K562 (cell line): Measurements from ENCODE around the gene HIVEP3. TPM values are rescaled to one million over a fixed set of nuclear protein-coding genes. Genes with fewer than 3 reads are reported as not detected.
A peak's percentile ranks its signal among the peaks of the same experiment; 100 is the strongest.

ENCODE experiments used
- BCOR ChIP-seq: fragments of 450-650 bp; IDR thresholded peaks from 2 replicates; pipeline ENCODE4 v1.6.1; 2016
- CBFA2T2 ChIP-seq: fragments of 450-650 bp; conservative IDR thresholded peaks from 2 replicates; pipeline ENCODE4 v1.6.1; 2017; ENCODE audit warnings: mild to moderate bottlenecking
- CBX2 ChIP-seq: fragments of 200-600 bp; sonication (generic); IDR thresholded peaks from one replicate; pipeline ENCODE4 v1.6.1; 2012; ENCODE audit warnings: mild to moderate bottlenecking, low read length, inconsistent platforms; ENCODE audit not compliant: insufficient read depth, poor library complexity, severe bottlenecking
- CREB1 ChIP-seq, 2 experiments: sonication (generic) in 1 of 2; formaldehyde crosslinking in 1 of 2; IDR thresholded peaks; 2 replicates each; pipeline versions ENCODE4 v1.6.1 to v1.8.0; 2012 to 2022; ENCODE audit warnings: inconsistent platforms in 1 of 2, mild to moderate bottlenecking in 1 of 2, missing genetic modification reagents in 1 of 2, moderate library complexity in 1 of 2
- FOS ChIP-seq: IDR thresholded peaks from 3 replicates; pipeline ENCODE4 v1.6.1; 2011; ENCODE audit not compliant: insufficient read length; ENCODE audit errors: extremely low read depth
- HEY1 ChIP-seq: fragments of 250-450 bp; sonication (Bioruptor Pico); IDR thresholded peaks from 2 replicates; pipeline ENCODE4 v1.5.0; 2020; ENCODE audit warnings: mild to moderate bottlenecking, moderate library complexity, borderline replicate concordance
- MBD2 ChIP-seq: sonication (generic); IDR thresholded peaks from 2 replicates; pipeline ENCODE4 v1.6.1; 2016; ENCODE audit warnings: low read depth, borderline replicate concordance
- MEIS2 ChIP-seq: fragments of 450-650 bp; IDR thresholded peaks from 2 replicates; pipeline ENCODE4 v1.6.1; 2014; ENCODE audit warnings: mild to moderate bottlenecking; ENCODE audit not compliant: partially characterized antibody
- PHF20 ChIP-seq: fragments of 450-650 bp; IDR thresholded peaks from 2 replicates; pipeline ENCODE4 v1.6.1; 2018; ENCODE audit not compliant: partially characterized antibody
- POLR2AphosphoS5 ChIP-seq: IDR thresholded peaks from 2 replicates; pipeline ENCODE4 v1.6.1; 2011; ENCODE audit warnings: mild to moderate bottlenecking, low read depth, low read length, moderate library complexity; ENCODE audit not compliant: control insufficient read depth, insufficient read depth
- PRPF4 ChIP-seq: fragments of 200-400 bp; formaldehyde crosslinking; IDR thresholded peaks from one replicate; pipeline ENCODE4 v1.6.1; 2017; ENCODE audit warnings: low read length, low read depth, mild to moderate bottlenecking; ENCODE audit not compliant: insufficient read depth, poor library complexity, severe bottlenecking
- SLC30A9 ChIP-seq: fragments of 250-450 bp; sonication (Bioruptor Pico); IDR thresholded peaks from 2 replicates; pipeline ENCODE4 v1.8.0; 2022; ENCODE audit warnings: mild to moderate bottlenecking, moderate library complexity
- SMARCA5 ChIP-seq: fragments of 450-650 bp; IDR thresholded peaks from 2 replicates; pipeline ENCODE4 v1.6.1; 2016
- TSC22D4 ChIP-seq: fragments of 450-650 bp; IDR thresholded peaks from 2 replicates; pipeline ENCODE4 v1.6.1; 2016; ENCODE audit warnings: missing genetic modification characterization, missing biosample characterization, control low read depth
- ZKSCAN1 ChIP-seq: fragments of 150-350 bp; IDR thresholded peaks from 2 replicates; pipeline ENCODE4 v1.6.1; 2016; ENCODE audit warnings: low read depth, low read length
- ZNF639 ChIP-seq, 2 experiments: fragments of 200-800 bp in 1 of 2; sonication (Bioruptor generic) in 1 of 2; sonication (generic) in 1 of 2; formaldehyde crosslinking in 1 of 2; IDR thresholded peaks in 1 of 2; conservative IDR thresholded peaks in 1 of 2; 2 replicates each; pipeline versions ENCODE4 v1.5.0 to v1.6.1; 2016 to 2020; ENCODE audit warnings: missing compliant biosample characterization in 1 of 2, missing genetic modification characterization in 1 of 2, missing genetic modification reagents in 1 of 2
- polyA plus RNA-seq, 8 experiments: library from polyadenylated mRNA; depleted of rRNA in 4 of 8; stranded (reverse) in 5 of 8; unstranded in 3 of 8; fragments of >200 nt; fragmentation: Nextera tagmentation in 2 of 8; fragmentation: Illumina TruSeq in 1 of 8; extraction: Ambion mirVana in 2 of 8; extraction: Trizol in 1 of 8; gene quantifications; 2 replicates each; pipeline versions ENCODE4 v1.2.1 to v1.2.3, GENCODE V29; 2011 to 2014; ENCODE audit warnings: inconsistent platforms in 1 of 8, missing spikeins in 1 of 8
- total RNA-seq, 7 experiments: library from RNA; depleted of rRNA in 6 of 7; stranded (reverse); fragments of >200 nt in 6 of 7; fragmentation: Illumina TruSeq in 2 of 7; extraction: Trizol in 2 of 7; gene quantifications; 2 replicates each; pipeline versions ENCODE4 v1.2.1 to v1.2.3, GENCODE V29; 2011 to 2021; ENCODE audit warnings: low replicate concordance in 1 of 7
- TF ChIP-seq, protein P1 (sequence below), 2 experiments: fragments of 450-650 bp; IDR thresholded peaks; 2 replicates each; pipeline ENCODE4 v1.6.1; 2018; ENCODE audit warnings: mild to moderate bottlenecking in 2 of 2, low read depth in 1 of 2; ENCODE audit not compliant: partially characterized antibody in 2 of 2
- TF ChIP-seq, protein P2 (sequence below): fragments of 450-650 bp; IDR thresholded peaks from 2 replicates; pipeline ENCODE4 v1.6.1; 2016; ENCODE audit warnings: missing biosample characterization, missing genetic modification characterization
- TF ChIP-seq, protein P3 (sequence below): IDR thresholded peaks from 2 replicates; pipeline ENCODE4 v1.6.1; 2016; ENCODE audit warnings: missing genetic modification characterization, missing compliant biosample characterization

HIVEP3 gene
- total and polyA plus RNA-seq, 9 of the 15 experiments (the other 6 are each of a cell fraction or from before 2014, with no cell fraction given): 0.09 to 0.58 (median 0.34) TPM; not detected in 1

DNA sequence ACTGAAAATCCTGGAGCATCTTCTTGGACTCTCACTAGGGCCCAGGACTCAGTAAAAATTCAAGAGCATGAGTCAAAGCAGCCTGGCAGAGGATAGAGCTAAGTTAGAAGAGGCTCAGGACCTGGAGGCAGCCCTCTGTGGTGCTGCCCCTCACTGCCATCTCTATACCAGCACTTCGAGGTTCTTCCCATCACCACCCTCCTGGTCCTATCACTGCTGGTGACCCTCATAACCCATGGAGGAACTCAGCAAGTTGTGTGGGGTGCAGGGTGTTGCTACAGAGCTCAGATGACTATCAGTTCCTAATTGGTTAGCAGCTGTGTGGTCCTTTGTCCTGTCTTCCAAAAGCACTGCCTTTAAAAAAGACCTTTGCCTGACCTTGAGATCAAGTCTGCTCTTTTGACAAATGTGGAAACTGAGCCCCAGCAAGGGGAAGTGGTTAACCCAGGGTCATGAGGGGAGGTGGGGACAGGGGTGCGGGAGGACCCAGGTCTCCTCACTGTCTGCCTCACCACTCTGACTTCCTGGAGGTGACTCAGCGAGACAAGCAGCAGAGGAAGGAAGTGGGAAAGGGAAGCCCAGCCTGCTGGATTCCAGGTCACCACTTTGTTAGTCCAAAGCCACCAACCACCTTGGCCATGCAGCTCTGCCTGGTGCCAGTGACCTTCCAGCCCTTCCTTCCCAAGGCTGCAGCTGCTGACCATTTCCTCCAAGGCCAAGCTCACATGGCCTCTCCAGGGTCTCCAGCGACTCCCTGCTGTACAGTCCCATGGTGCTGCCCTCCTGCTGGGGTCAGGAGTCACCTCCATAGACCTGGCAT, 234.8 kb downstream of the HIVEP3 start (continued):
- TF ChIP-seq, protein P1, sequence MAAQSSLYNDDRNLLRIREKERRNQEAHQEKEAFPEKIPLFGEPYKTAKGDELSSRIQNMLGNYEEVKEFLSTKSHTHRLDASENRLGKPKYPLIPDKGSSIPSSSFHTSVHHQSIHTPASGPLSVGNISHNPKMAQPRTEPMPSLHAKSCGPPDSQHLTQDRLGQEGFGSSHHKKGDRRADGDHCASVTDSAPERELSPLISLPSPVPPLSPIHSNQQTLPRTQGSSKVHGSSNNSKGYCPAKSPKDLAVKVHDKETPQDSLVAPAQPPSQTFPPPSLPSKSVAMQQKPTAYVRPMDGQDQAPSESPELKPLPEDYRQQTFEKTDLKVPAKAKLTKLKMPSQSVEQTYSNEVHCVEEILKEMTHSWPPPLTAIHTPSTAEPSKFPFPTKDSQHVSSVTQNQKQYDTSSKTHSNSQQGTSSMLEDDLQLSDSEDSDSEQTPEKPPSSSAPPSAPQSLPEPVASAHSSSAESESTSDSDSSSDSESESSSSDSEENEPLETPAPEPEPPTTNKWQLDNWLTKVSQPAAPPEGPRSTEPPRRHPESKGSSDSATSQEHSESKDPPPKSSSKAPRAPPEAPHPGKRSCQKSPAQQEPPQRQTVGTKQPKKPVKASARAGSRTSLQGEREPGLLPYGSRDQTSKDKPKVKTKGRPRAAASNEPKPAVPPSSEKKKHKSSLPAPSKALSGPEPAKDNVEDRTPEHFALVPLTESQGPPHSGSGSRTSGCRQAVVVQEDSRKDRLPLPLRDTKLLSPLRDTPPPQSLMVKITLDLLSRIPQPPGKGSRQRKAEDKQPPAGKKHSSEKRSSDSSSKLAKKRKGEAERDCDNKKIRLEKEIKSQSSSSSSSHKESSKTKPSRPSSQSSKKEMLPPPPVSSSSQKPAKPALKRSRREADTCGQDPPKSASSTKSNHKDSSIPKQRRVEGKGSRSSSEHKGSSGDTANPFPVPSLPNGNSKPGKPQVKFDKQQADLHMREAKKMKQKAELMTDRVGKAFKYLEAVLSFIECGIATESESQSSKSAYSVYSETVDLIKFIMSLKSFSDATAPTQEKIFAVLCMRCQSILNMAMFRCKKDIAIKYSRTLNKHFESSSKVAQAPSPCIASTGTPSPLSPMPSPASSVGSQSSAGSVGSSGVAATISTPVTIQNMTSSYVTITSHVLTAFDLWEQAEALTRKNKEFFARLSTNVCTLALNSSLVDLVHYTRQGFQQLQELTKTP (IDR thresholded peaks at IDR 0.05; ENCODE audit: low read depth in 1 of 2, partially characterized antibody in 2 of 2): no peak
- TF ChIP-seq BCOR (no peak), SLC30A9 (no peak), CBX2 (no peak), FOS (no peak), HEY1 (CRISPR knock-in tag) (no peak), ZNF639 (CRISPR knock-in tag; conservative IDR thresholded peaks at IDR 0.05 in 1 of 2, IDR thresholded peaks at IDR 0.05 in 1 of 2) (0 out of 4 replicates have a peak, but pooled peaks of 1 of the 2 experiments have one; percentile 40), PHF20 (no peak), SMARCA5 (no peak), MBD2 (no peak), POLR2AphosphoS5 (no peak), CBFA2T2 (no peak), CREB1 (IDR thresholded peaks at IDR 0.05) (no peak), CREB1 (CRISPR knock-in tag; IDR thresholded peaks at IDR 0.05) (no peak), TSC22D4 (tag) (no peak), ZKSCAN1 (no peak), MEIS2 (no peak), PRPF4 (no peak)
- TF ChIP-seq, protein P2, sequence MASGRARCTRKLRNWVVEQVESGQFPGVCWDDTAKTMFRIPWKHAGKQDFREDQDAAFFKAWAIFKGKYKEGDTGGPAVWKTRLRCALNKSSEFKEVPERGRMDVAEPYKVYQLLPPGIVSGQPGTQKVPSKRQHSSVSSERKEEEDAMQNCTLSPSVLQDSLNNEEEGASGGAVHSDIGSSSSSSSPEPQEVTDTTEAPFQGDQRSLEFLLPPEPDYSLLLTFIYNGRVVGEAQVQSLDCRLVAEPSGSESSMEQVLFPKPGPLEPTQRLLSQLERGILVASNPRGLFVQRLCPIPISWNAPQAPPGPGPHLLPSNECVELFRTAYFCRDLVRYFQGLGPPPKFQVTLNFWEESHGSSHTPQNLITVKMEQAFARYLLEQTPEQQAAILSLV: no peak
- TF ChIP-seq, protein P3, sequence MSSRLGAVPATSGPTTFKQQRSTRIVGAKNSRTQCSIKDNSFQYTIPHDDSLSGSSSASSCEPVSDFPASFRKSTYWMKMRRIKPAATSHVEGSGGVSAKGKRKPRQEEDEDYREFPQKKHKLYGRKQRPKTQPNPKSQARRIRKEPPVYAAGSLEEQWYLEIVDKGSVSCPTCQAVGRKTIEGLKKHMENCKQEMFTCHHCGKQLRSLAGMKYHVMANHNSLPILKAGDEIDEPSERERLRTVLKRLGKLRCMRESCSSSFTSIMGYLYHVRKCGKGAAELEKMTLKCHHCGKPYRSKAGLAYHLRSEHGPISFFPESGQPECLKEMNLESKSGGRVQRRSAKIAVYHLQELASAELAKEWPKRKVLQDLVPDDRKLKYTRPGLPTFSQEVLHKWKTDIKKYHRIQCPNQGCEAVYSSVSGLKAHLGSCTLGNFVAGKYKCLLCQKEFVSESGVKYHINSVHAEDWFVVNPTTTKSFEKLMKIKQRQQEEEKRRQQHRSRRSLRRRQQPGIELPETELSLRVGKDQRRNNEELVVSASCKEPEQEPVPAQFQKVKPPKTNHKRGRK (tag): no peak
